Astrocyte (in vitro differentiated cells and primary cell): ENCODE measurements around the gene EDARADD. TPM values are rescaled to one million over a fixed set of nuclear protein-coding genes. Genes with fewer than 3 reads are reported as not detected.

ENCODE experiments used
- DNase-seq: peaks from one replicate; pipeline ENCODE4 v3.0.0-alpha.2; 2010; ENCODE audit warnings: low read depth
- FAIRE-seq: peaks from 2 replicates; lab custom pipeline; 2011; peaks lifted over from hg19 to GRCh38; lab: Jason Lieb, UNC
- H2AFZ ChIP-seq: 2 replicates; pipeline ENCODE4 v1.6.0; 2012; ENCODE audit warnings: low read depth, low read length, inconsistent platforms
- H3K27ac ChIP-seq: 2 replicates; pipeline ENCODE4 v1.5.1; 2011; ENCODE audit warnings: low read depth, low read length, inconsistent platforms
- H3K27me3 ChIP-seq: 2 replicates; pipeline ENCODE4 v1.6.0; 2011; ENCODE audit warnings: low read length, inconsistent platforms; ENCODE audit not compliant: insufficient read depth
- H3K36me3 ChIP-seq: 2 replicates; pipeline ENCODE4 v1.5.1; 2011; ENCODE audit warnings: low read length, inconsistent platforms; ENCODE audit not compliant: insufficient read depth
- H3K4me1 ChIP-seq: 2 replicates; pipeline ENCODE4 v1.5.1; 2011; ENCODE audit warnings: low read length, inconsistent platforms; ENCODE audit not compliant: insufficient read depth
- H3K4me2 ChIP-seq: 2 replicates; pipeline ENCODE4 v1.6.0; 2012; ENCODE audit warnings: low read length, inconsistent platforms
- H3K4me3 ChIP-seq: 2 replicates; pipeline ENCODE4 v1.5.1; 2011; ENCODE audit warnings: low read depth, mild to moderate bottlenecking, low read length, inconsistent platforms; ENCODE audit not compliant: insufficient read depth
- H3K79me2 ChIP-seq: 2 replicates; pipeline ENCODE4 v1.6.0; 2012; ENCODE audit warnings: mild to moderate bottlenecking, low read length, inconsistent platforms; ENCODE audit not compliant: insufficient read depth
- H3K9ac ChIP-seq: 2 replicates; pipeline ENCODE4 v1.6.0; 2012; ENCODE audit warnings: mild to moderate bottlenecking, low read length, inconsistent platforms
- H3K9me3 ChIP-seq: 2 replicates; pipeline ENCODE4 v1.5.1; 2012; ENCODE audit warnings: low read depth, mild to moderate bottlenecking, low read length, inconsistent platforms; ENCODE audit not compliant: insufficient read depth
- H4K20me1 ChIP-seq: 2 replicates; pipeline ENCODE4 v1.6.0; 2012; ENCODE audit warnings: low read length, inconsistent platforms; ENCODE audit not compliant: insufficient read depth
- H3K27ac Mint-ChIP-seq: one replicate; pipeline ENCODE4 v1.8.0; 2021; ENCODE audit warnings: mild to moderate bottlenecking, mixed read lengths; ENCODE audit not compliant: unreplicated experiment
- H3K27me3 Mint-ChIP-seq: one replicate; pipeline ENCODE4 v1.8.0; 2021; ENCODE audit warnings: low read depth, mixed read lengths; ENCODE audit not compliant: unreplicated experiment
- H3K36me3 Mint-ChIP-seq: one replicate; pipeline ENCODE4 v1.8.0; 2021; ENCODE audit warnings: low read depth, mixed read lengths; ENCODE audit not compliant: unreplicated experiment
- H3K4me1 Mint-ChIP-seq: one replicate; pipeline ENCODE4 v1.8.0; 2021; ENCODE audit warnings: low read depth, mixed read lengths; ENCODE audit not compliant: unreplicated experiment
- H3K4me3 Mint-ChIP-seq: one replicate; pipeline ENCODE4 v1.8.0; 2021; ENCODE audit warnings: mild to moderate bottlenecking, moderate library complexity, mixed read lengths; ENCODE audit not compliant: unreplicated experiment
- H3K9me3 Mint-ChIP-seq: one replicate; pipeline ENCODE4 v1.8.0; 2021; ENCODE audit warnings: mild to moderate bottlenecking, mixed read lengths; ENCODE audit not compliant: unreplicated experiment
- EZH2 ChIP-seq: IDR thresholded peaks from 2 replicates; pipeline ENCODE4 v1.6.1; 2012; ENCODE audit warnings: mild to moderate bottlenecking, low read length, inconsistent platforms; ENCODE audit not compliant: insufficient read depth
- total RNA-seq: library from RNA; stranded (reverse); gene quantifications from 2 replicates; pipeline ENCODE4 v1.2.1, GENCODE V29; 2021
- TF ChIP-seq, protein P1 (sequence below): IDR thresholded peaks from 2 replicates; pipeline ENCODE4 v1.5.1; 2011; ENCODE audit warnings: low read depth, mild to moderate bottlenecking, inconsistent platforms, low read length, moderate library complexity; ENCODE audit not compliant: insufficient read depth

Gene EDARADD
- total RNA-seq, 1 donor from 2014 or later, result 0.98 TPM

DNA sequence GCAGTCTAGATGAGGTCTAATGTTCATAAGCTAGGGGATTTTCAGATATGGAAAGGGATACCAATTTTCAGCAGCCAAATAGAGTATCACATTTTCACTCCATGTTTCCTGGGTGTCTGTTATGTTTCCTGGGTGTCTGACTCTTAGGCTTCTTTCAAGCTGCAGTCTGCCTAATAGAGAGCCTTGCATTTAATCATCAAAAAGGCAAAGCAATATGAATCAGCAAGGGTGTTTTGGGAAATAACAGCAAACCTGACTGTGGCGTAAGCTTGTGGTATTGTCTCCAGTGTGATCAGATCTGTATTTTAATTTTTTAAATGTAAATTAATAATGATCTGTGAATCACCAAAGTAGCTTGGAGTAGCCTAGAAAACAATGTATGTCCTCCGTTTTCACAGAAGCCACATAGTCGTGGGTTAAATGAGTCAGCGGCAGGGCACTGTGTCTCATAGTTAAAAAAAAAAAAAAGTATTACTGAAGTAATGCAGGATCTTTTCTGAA, 140.1 kb downstream of the EDARADD start:
- Histone ChIP-seq H2AFZ (no peak overlapping the region), H3K79me2 (peaks cover 9% of the 10 kb centered on the region), H3K27ac (peak overlapping the region; percentile 39), H3K9me3 (no peaks in the 10 kb centered on the region), H3K4me1 (peaks cover 16% of the 10 kb centered on the region), H3K4me3 (no peak overlapping the region), H3K4me2 (peak overlapping the region; percentile 61), H3K36me3 (peaks cover 3% of the 10 kb centered on the region), H4K20me1 (peaks cover 9% of the 10 kb centered on the region), H3K27me3 (no peaks in the 10 kb centered on the region), H3K9ac (peak overlapping the region; percentile 41)
- FAIRE-seq (no peak), DNase-seq (peak; percentile 78)
- no peak overlapping the region for H3K4me3 Mint-ChIP-seq
- H3K4me1 Mint-ChIP-seq, result peaks cover 16% of the 10 kb centered on the region
- H3K27me3 Mint-ChIP-seq, result no peaks in the 10 kb centered on the region
- H3K9me3 Mint-ChIP-seq, result no peaks in the 10 kb centered on the region
- no peak for TF ChIP-seq EZH2
- TF ChIP-seq, protein P1, sequence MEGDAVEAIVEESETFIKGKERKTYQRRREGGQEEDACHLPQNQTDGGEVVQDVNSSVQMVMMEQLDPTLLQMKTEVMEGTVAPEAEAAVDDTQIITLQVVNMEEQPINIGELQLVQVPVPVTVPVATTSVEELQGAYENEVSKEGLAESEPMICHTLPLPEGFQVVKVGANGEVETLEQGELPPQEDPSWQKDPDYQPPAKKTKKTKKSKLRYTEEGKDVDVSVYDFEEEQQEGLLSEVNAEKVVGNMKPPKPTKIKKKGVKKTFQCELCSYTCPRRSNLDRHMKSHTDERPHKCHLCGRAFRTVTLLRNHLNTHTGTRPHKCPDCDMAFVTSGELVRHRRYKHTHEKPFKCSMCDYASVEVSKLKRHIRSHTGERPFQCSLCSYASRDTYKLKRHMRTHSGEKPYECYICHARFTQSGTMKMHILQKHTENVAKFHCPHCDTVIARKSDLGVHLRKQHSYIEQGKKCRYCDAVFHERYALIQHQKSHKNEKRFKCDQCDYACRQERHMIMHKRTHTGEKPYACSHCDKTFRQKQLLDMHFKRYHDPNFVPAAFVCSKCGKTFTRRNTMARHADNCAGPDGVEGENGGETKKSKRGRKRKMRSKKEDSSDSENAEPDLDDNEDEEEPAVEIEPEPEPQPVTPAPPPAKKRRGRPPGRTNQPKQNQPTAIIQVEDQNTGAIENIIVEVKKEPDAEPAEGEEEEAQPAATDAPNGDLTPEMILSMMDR, result no peak
- no peaks in the 10 kb centered on the region for H3K36me3 Mint-ChIP-seq
- H3K27ac Mint-ChIP-seq, result peak overlapping the region; percentile 87

Other genes with a start within 250 kb of the EDARADD start
- 1.5 and 2.0 TPM in 2 replicates for gene ERO1B, start 112.3 kb upstream of the EDARADD start, total RNA-seq
- gene LGALS8, start 129.7 kb downstream of the EDARADD start, total RNA-seq, result 23.1 and 27.9 TPM in 2 replicates
- 37.8 and 43.3 TPM in 2 replicates for gene HEATR1, start 210.2 kb downstream of the EDARADD start, total RNA-seq